HL-60/S4 (cell line): ENCODE measurements around the gene UTP4.

ENCODE experiments used
- in situ Hi-C: fragments of 300-500 bp; cut with MboI; formaldehyde crosslinking; loops from 2 replicates; pipeline ENCODE4 v1.14.3; 2022; ENCODE audit warnings: low sequenced_read_pairs

The UTP4 gene

DNA sequence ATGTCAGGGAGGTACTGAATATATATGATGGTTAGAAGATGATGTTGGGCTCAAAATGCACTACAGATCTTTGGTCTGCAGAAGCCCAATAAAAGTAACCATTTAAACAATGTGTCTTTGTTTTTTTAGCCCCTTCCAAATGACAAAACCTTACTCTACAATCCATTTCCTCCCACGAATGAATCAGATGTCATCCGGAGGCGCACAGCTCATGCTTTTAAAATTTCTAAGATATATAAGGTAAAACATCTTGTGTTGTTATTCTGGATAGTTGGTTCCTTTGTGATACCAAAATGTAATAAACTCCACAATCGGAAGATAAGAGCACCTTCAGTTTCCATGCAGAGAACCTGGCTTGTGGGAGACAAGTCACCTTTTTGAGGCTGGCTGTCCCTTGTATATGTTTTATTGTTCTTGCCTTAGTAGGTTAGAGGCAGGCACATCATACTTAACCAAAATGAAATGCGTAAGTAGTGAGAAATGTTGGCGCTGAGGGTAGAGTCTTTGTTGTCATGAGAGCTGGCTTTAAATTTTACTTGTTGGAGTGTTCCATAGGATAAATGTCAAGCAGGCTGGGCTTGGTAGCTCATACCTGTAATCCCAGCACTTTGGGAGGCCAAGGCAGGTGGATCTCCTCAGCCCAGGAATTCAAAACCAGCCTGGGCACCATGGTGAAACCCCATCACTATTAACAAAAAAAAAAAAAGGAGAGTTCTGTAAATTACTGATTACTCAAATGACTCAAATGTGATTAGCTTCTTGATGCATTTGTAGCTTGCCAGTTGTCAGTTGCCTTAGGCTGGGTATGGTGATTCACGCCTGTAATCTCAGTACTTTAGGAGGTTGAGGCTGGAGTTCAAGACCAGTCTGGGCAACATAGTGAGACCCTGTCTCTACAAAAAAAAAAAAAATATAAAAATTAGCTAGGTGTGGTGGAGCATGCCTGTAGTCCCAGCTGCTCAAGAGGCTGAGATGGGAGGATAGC, 34.8 kb downstream of the UTP4 start:
- in situ Hi-C loops: no loop called here

DNA sequence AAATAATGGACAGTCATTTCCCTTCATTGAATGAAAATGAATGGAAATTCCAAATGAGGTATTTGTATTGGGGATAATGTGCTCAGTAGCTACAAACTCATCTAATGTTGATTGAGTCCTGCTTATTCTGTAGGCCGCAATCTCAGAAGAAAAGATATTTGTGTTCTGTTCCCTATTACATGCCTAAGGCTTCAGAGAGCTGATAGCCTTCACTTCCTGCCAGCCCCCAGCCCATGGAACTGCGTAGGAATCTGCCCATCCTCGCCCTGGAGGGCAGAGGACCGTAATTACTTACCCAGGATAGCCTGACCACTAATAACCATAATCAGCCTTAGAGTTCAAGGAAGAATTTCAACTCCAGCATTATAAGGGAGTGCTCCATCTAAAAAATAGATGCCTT, 36.6 kb downstream of the UTP4 start:
- in situ Hi-C loops: no loop called here

DNA sequence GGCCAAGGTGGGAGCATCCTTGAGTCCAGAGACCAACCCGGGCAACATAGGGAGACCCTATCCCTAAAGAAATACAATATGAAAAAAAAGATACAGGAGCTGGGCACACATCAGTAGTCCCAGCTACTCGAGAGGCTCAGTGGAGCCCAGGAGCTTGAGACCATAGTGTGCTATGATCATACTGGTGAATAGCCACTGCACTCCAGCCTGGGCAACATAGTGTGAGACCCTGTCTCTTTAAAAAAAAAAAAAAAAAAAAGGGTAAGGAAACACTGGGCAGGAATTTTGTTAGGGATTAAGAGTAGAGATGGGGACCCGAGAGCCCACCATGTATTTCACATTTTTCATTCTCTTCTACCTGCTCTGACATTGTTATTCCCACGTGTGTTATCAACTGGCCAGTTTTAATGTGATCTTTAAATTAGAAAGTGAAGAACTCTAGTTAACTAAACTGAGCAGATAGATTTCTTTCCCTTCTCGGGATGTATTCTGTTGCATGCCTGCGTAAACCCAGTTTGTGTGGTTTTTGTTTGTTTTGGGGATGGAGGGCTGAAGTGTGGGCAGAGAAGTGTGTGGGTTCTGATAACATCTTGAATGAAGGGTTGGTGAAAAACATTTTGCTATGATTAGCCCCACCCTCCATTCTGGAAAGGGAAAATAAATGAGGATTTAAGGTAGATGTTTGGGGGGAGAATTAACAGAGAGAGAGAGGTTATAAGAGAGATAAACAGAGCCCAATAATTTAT, 37.3 kb downstream of the UTP4 start:
- in situ Hi-C loops: no loop called here

DNA sequence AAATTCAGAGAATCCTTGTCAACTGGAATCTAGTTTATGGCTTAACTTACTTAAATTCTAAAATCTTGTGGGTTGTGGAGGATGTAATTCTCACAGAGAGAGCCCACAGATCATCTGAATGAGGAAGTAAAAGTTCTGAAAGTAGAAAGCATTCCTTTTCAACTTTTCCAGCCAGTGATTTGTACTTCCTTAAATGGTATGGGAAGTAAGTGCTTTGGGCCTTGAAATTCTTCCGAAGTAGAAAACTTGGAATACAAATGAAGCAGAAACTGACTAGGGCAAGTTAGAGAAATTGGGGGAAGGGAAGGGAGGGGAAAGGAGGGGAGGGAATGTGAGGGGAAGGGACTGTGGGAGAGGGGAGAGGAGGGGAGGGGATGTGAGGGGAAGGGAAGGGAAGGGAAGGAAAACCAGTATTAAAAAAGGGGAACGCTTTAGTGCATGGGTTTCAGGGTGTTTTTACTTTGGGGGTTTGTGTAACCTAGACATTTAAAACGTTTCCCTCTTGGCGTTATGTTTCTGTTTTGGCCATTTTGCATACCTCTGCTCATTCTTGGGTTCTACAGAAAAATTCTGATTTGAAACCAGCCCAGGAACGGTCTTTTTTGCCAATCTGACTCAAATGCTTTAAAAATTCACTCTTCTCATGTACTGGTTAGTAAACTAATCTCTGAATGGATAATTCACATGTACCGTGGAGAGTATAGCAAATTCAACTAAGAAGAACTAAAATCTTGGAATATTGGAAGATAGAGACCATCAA, 39.1 kb downstream of the UTP4 start:
- in situ Hi-C loops: no loop called here

DNA sequence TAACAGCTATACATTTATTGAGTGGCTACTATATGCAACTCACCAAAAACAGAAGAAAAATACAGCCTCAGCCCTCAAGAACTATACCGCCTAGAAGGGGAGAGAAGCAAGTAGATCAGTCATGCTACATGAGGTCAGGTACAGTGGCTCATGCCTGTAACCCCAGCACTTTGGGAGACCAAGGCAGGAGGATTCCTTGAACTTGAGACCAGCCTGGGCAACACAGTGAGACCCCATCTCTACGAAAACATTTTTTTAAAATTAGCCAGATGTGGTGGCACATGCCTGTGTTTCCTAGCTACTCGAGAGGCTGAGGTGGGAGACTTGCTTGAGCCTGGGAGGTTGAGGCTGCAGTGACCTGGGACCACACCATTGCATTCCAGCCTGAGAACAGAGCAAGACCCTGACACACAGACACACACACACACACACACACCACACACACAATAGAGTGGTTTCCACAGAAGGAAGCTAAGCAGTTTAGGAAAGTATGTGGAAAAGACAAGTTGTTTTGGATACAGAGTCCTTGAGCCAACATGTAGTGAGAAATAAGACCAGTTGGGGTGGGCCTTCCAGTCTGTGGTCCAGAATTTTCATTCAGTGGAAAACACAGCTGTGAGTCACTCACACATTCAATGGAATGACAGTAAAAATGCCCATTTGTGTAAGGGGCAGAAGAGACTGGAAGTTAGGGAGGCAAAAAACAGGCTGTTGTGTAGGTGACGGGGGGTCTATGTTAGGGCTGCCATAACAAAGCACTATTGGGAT, 43.8 kb downstream of the UTP4 start:
- in situ Hi-C loops: no loop called here

DNA sequence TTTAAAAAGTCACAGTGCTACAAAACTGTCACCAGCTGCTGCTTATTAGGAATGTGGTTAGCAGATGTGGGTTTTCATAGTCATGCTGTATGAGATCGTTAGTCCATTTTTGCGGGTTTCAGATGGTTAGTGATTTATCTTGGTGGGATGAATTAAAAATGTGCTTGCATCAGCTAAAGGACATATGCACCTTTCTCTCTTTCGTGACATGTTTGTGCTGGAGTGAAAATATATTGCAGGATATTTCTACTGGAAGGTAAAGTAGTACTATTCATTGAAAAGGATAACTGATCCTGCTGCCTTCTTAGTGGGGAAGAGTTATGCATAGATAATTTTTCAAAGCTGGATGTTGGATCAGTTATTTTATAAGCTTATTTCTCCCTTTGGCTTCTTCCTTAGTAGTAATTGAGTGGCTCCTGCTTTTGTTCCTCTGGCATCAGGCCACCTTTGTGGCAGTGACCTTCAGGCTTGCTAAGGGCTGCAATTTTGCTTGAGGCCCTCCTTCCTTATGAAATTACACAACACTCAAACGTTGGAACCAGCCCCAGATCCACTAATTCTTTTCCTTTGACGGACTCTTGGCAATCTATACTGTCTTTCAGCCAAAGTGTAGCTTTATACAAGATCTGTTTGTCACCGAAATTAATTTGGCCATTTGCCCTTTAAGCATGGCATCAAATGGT, 47.0 kb downstream of the UTP4 start:
- in situ Hi-C loops: no loop called here

DNA sequence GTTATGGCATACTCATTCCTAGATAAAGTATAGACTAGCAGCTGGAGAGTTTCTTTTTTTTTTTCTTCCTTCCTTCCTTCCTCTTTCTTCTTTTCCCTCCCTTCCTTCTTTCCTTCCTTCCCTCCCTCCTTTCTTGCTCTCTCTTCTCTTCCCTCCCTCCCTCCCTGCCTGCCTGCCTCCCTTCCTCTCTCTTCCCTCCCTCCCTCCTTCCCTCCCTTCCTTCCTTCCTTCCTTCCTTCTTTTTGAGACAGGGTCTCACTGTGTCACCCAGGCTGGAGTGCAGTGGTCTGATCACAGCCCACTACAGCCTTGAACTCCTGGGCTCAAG, 47.5 kb downstream of the UTP4 start:
- in situ Hi-C loops: no loop called here

DNA sequence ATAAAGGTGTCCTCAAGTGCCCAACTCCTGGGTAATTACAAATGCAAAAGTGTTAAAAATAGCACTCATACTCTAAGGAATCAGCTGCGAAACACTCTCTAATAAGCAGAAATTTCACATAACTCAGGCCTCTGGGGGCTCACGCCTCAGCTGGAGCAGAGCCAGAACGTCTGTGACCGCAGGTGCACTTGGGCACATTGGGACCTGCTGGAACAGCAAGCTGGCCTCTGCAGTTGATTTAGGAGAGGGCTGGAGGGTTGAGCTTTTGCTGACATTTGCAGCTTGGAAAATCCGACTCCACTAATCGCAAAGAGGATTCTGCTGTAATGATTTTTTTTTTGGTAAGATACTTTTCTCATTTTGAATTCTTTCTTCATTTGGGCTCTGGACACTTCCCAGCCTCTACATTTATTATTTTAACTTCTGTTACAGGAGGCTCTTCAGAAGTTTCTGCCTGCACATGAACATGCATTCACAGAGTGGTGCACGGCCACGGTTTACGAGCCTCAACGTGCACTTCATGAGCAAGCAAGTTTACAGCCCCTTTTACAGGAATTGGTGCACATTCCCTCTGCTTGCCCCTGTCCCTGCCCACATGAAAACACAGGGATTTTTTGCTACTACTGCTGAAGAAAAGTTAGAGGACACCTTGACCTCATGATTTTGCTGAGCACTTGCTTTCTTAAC, 50.4 kb downstream of the UTP4 start:
- in situ Hi-C loops: no loop called here

DNA sequence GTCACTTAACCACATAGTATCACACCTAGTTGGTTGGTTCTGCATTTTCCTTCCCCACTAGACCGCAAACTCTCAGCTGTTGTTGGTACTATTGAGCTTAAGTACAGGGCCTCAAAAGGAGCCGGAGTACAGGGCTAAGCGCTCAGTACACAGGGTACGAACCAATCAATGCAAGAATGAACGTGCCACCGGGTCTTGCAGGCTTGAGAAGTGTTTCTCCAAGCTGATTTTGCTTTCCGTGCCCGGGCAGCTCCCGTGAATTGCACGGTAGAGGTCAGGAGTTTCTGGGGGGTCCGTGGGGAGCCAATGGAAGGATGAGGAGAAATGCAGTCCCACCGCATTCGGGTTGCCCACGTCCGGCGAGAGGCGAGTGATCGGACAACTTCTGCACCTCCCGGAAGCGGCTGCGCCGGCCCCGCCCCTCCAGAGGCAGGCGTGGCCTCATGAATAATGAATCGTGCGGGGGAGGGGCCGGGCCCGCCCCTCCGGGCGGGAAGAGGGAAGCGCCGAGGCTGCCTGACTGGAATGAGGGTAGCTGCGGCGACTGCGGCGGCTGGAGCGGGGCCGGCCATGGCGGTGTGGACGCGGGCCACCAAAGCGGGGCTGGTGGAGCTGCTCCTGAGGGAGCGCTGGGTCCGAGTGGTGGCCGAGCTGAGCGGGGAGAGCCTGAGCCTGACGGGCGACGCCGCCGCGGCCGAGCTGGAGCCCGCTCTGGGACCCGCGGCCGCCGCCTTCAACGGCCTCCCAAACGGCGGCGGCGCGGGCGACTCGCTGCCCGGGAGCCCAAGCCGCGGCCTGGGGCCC, 54.4 kb downstream of the UTP4 start, which contains the start of gene SNTB2:
TSS of gene SNTB2 (plus strand) at position 523 of the 804 bp plus-strand sequence. CDS start at position 526, 3 bp downstream.
- in situ Hi-C loops: no loop called here

DNA sequence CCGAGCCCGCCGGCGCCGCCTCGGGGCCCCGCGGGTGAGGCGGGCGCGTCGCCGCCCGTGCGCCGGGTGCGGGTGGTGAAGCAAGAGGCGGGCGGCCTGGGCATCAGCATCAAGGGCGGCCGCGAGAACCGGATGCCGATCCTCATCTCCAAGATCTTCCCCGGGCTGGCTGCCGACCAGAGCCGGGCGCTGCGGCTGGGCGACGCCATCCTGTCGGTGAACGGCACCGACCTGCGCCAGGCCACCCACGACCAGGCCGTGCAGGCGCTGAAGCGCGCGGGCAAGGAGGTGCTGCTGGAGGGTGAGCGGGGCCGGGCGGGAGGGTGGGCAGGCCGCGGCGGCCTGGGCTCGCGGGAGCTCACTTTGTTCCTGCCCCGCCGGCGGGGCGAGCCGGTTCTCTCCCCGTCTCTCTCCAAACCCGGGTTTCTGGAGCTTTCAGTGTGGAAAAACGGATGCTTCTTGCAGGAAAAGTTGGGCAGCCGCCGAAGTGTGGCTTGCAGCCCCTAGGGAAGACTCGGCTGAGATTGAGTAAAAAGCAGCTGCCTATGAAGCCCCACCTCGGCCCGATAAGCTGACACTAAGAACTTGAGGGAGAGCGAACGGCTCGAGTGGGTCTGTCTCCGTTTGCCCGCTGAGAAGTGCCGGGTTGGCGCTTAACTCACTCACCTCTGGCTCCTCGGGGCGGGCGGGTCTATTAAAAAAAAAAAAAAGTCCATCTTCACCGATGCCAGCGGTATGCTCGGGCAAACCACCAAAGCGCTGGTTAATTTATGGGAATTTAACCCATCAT, 55.2 kb downstream of the UTP4 start:
- in situ Hi-C loops: no loop called here

DNA sequence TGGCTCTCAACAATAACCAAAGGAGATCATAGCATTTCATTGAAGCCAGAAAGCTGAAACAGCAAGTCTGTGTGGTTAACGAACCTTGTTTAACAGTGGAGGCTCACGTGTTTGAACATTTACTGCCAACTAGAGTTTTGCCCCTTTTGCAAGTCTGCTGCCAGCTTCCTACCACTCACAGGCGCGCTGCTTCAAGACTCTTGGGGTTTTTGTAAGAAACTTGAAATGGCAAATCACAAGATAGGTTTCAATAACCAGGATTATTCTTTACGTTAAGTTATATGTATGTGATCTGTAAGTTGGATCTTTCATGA, 55.7 kb downstream of the UTP4 start:
- in situ Hi-C loops: no loop called here

DNA sequence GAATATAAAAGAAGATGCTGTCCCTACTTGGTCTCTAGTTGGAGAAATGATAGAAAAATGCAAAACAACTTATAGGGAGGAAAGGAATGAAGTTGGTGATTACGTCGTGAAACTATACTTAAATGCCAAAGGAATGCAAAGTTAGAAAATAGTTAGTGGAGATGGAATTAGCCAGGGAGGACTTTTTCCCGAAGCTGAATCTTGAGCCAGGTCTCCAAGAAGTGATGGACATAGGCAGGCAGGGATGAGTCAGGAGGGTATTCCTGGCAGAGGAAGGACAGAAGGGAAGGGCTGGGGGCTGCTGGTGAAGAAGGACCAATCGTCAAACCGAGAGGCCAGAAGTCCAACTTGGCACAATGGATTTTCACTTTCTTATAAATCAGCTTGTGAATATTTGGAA, 56.3 kb downstream of the UTP4 start:
- in situ Hi-C loops: no loop called here

DNA sequence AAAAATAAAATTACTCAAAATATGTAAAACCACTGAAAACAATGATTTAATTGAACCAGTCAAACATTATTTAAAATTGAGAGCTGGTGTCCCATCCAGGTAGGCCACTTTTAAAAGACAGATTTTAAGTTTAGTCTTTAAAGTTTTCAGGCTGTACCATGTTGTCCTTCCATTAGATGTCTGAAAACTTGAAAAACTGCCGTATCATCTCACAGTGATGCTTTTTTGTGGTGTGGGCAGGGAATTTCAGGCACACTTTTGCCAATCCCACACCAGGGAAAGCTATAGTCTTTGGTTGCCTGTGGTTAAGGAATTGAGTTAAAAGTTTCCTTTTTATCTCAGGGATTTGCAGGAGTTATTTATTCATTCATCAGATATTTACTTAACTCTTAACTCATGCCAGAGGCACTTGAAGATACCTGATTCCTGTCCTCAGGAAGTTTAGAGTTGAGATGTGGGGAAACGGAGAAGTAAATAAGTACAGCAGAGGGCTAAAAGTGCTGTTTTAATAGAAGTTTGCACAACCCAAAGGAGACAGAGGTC, 57.7 kb downstream of the UTP4 start:
- in situ Hi-C loops: no loop called here

DNA sequence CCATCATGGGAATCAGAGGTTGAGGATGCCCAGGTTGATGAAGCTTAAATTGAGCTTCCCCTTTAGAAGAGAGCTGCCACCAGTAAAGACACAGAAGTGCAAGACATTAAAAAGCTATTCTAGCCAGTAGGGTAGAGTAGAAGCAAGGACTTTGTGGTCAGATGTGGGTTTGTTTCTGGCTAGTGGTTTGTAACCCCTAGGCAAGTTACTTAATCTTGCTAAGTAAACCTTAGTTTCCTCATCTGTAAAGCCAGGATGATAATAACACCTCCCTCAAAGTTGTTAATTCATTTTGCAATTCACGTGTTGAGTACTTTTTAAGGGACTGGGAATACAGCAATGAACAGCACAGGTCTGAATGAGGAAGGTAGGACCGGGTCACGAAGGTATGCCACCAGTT, 58.1 kb downstream of the UTP4 start:
- in situ Hi-C loops: no loop called here

DNA sequence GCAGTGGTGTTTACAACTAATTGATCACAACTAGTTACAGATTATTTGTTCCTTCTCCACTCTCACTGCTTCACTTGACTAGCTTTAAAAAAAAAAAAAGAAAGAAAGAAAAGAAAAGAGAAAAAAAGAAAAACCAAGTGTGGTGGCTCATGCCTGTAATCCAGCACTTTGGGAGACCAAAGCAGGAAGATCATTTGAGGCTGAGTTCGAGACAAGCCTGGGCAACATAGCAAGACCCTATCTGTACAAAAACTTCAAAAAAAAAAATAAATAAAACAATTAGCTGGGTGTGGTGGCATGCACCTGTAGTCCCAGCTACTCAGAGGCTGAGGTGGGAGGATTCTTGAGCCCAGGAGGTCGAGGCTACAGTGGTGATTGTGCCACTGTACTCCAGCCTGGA, 58.7 kb downstream of the UTP4 start:
- in situ Hi-C loops: no loop called here

DNA sequence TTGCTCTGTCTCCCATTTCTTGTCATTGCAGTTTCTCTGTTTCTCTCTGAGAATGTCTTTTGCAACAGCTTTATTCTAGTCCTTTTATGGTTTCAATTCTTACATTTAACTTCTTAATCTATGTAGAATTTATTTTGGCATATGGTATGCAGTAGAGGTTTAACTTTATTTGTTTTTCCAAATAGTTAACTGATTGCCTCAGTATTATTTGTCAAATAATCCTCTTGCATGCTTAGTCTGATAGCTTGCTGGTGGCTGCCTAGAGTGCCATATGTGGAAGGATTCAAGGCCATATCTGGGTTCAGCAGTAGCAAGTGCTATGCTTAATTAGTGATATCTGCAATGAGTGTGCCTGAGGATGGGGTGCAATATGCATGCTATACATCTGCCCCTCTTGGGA, 61.4 kb downstream of the UTP4 start:
- in situ Hi-C loops: no loop called here

DNA sequence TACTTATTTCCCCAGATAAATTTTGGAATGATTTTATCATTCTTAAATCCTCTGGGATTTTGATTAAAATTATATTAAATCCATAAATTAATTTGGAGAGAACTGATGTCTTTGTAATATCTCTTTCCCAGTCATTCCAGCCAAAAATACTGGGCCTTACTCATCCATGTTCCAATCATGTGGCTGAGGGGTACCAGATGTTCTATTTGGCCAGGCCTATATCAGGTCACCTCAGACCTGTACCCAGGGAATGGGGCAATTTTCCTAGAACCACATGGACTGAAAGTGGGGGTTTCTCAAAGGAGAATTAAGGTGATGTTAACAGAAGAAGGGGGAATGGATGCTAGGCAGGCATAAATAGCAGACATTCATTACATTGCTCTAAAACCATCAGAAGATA, 62.0 kb downstream of the UTP4 start:
- in situ Hi-C loops: no loop called here
